H9 (cell line): Measurements from ENCODE around the gene CAMK1G. TPM values are rescaled to one million over a fixed set of nuclear protein-coding genes. Genes with fewer than 3 reads are reported as not detected.

Experiments
- DNase-seq: peaks from one replicate; pipeline ENCODE4 v3.0.0-alpha.2; 2017
- H2AFZ ChIP-seq: one replicate; pipeline ENCODE4 v1.6.1; 2013; ENCODE audit warnings: mild to moderate bottlenecking, low read length, control low read depth, moderate library complexity
- H2AK5ac ChIP-seq: 2 replicates; pipeline ENCODE4 v1.6.1; 2013; ENCODE audit warnings: low read length, control low read depth, mixed read lengths; ENCODE audit not compliant: insufficient read length
- H2BK120ac ChIP-seq: one replicate; pipeline ENCODE4 v1.6.1; 2013; ENCODE audit warnings: low read depth, mild to moderate bottlenecking, low read length, control low read depth, inconsistent platforms; ENCODE audit not compliant: poor library complexity, severe bottlenecking
- H2BK12ac ChIP-seq: 2 replicates; pipeline ENCODE4 v1.6.1; 2013; ENCODE audit warnings: low read length, control low read depth, mixed read lengths, low read depth; ENCODE audit not compliant: insufficient read length
- H2BK15ac ChIP-seq: 2 replicates; pipeline ENCODE4 v1.6.1; 2013; ENCODE audit warnings: low read depth, low read length, control low read depth
- H2BK20ac ChIP-seq: one replicate; pipeline ENCODE4 v1.6.1; 2013; ENCODE audit warnings: low read depth, mild to moderate bottlenecking, low read length, control low read depth, inconsistent platforms; ENCODE audit not compliant: poor library complexity, severe bottlenecking
- H2BK5ac ChIP-seq: 2 replicates; pipeline ENCODE4 v1.6.1; 2013; ENCODE audit warnings: low read length, control low read depth, mixed read lengths; ENCODE audit not compliant: insufficient read length
- H3K14ac ChIP-seq: 2 replicates; pipeline ENCODE4 v1.6.1; 2013; ENCODE audit warnings: low read length, control low read depth; ENCODE audit not compliant: insufficient read depth
- H3K18ac ChIP-seq: 2 replicates; pipeline ENCODE4 v1.6.1; 2013; ENCODE audit warnings: low read depth, mild to moderate bottlenecking, mixed read lengths, low read length, control low read depth; ENCODE audit not compliant: insufficient read length
- H3K23ac ChIP-seq: 2 replicates; pipeline ENCODE4 v1.6.1; 2013; ENCODE audit warnings: low read length, control low read depth, mixed read lengths, low read depth; ENCODE audit not compliant: insufficient read length
- H3K23me2 ChIP-seq: 2 replicates; pipeline ENCODE4 v1.6.1; 2013; ENCODE audit warnings: low read depth, mild to moderate bottlenecking, mixed read lengths, low read length, control low read depth; ENCODE audit not compliant: insufficient read length, poor library complexity, severe bottlenecking
- H3K27ac ChIP-seq: 2 replicates; pipeline ENCODE4 v1.5.1; 2013; ENCODE audit warnings: low read length, control low read depth, mixed read lengths, low read depth; ENCODE audit not compliant: insufficient read length
- H3K27me3 ChIP-seq: 2 replicates; pipeline ENCODE4 v1.6.1; 2013; ENCODE audit warnings: low read length, control low read depth, inconsistent platforms; ENCODE audit not compliant: insufficient read depth
- H3K4ac ChIP-seq: 2 replicates; pipeline ENCODE4 v1.6.1; 2013; ENCODE audit warnings: low read depth, mild to moderate bottlenecking, control low read depth, inconsistent platforms, low read length, moderate library complexity
- H3K4me1 ChIP-seq: 2 replicates; pipeline ENCODE4 v1.6.1; 2013; ENCODE audit warnings: low read length, control low read depth, inconsistent platforms; ENCODE audit not compliant: insufficient read depth
- H3K4me2 ChIP-seq: 2 replicates; pipeline ENCODE4 v1.6.1; 2013; ENCODE audit warnings: low read length, control low read depth, mixed read lengths; ENCODE audit not compliant: insufficient read length, insufficient read depth
- H3K56ac ChIP-seq: 2 replicates; pipeline ENCODE4 v1.6.1; 2013; ENCODE audit warnings: low read depth, mild to moderate bottlenecking, mixed read lengths, low read length, control low read depth; ENCODE audit not compliant: insufficient read length
- H3K79me1 ChIP-seq: 2 replicates; pipeline ENCODE4 v1.6.1; 2013; ENCODE audit warnings: low read depth, mild to moderate bottlenecking, moderate library complexity, low read length, control low read depth, inconsistent platforms; ENCODE audit not compliant: insufficient read depth, poor library complexity, severe bottlenecking
- H3K79me2 ChIP-seq: 2 replicates; pipeline ENCODE4 v1.6.1; 2013; ENCODE audit warnings: low read length, control low read depth, inconsistent platforms; ENCODE audit not compliant: insufficient read depth
- H3K9ac ChIP-seq: 2 replicates; pipeline ENCODE4 v1.6.1; 2013; ENCODE audit warnings: low read length, control low read depth, mixed read lengths; ENCODE audit not compliant: insufficient read length; ENCODE audit errors: extremely low read depth
- H3K9me3 ChIP-seq: one replicate; pipeline ENCODE4 v1.6.1; 2013; ENCODE audit warnings: low read depth, low read length, inconsistent platforms; ENCODE audit not compliant: control insufficient read depth
- H3T11ph ChIP-seq: one replicate; pipeline ENCODE4 v1.6.1; 2013; ENCODE audit warnings: mild to moderate bottlenecking, low read length, control low read depth, inconsistent platforms
- H4K20me1 ChIP-seq: one replicate; pipeline ENCODE4 v1.6.1; 2013; ENCODE audit not compliant: control insufficient read depth, insufficient read length, insufficient read depth
- H4K5ac ChIP-seq: 2 replicates; pipeline ENCODE4 v1.6.1; 2013; ENCODE audit warnings: low read depth, mild to moderate bottlenecking, mixed read lengths, low read length, control low read depth; ENCODE audit not compliant: insufficient read length
- H4K8ac ChIP-seq: replicated peaks from 2 replicates; pipeline ENCODE4 v1.6.1; 2013; ENCODE audit warnings: low read length, control low read depth, mixed read lengths, low read depth; ENCODE audit not compliant: insufficient read length
- H4K91ac ChIP-seq: 2 replicates; pipeline ENCODE4 v1.6.1; 2013; ENCODE audit warnings: low read depth, mild to moderate bottlenecking, moderate library complexity, mixed read lengths, low read length, control low read depth; ENCODE audit not compliant: insufficient read length
- H3K27ac Mint-ChIP-seq, 3 experiments: 2 replicates in 2 of 3; 3 replicates in 1 of 3; pipeline ENCODE4 v1.8.0; 2020 to 2021; ENCODE audit warnings: mixed read lengths in 3 of 3, mild to moderate bottlenecking in 1 of 3, moderate library complexity in 1 of 3
- H3K27me3 Mint-ChIP-seq: 2 replicates; pipeline ENCODE4 v1.8.0; 2021; ENCODE audit warnings: low read depth, mild to moderate bottlenecking, moderate library complexity, mixed read lengths
- H3K36me3 Mint-ChIP-seq, 3 experiments: 2 replicates in 2 of 3; 3 replicates in 1 of 3; pipeline ENCODE4 v1.8.0; 2020 to 2021; ENCODE audit warnings: low read depth in 3 of 3, mixed read lengths in 3 of 3; ENCODE audit not compliant: insufficient read depth in 1 of 3
- H3K4me1 Mint-ChIP-seq, 2 experiments: 2 replicates each; pipeline ENCODE4 v1.8.0; 2020; ENCODE audit warnings: mixed read lengths in 2 of 2
- H3K4me3 Mint-ChIP-seq, 2 experiments: 2 replicates in 1 of 2; 3 replicates in 1 of 2; pipeline ENCODE4 v1.8.0; 2020 to 2021; ENCODE audit warnings: mild to moderate bottlenecking in 2 of 2, mixed read lengths in 2 of 2, moderate library complexity in 1 of 2
- H3K9me3 Mint-ChIP-seq, 2 experiments: 2 replicates in 1 of 2; 3 replicates in 1 of 2; pipeline ENCODE4 v1.8.0; 2020; ENCODE audit warnings: mild to moderate bottlenecking in 2 of 2, mixed read lengths in 2 of 2, moderate library complexity in 1 of 2
- WGBS: extraction: QIAGEN DNeasy Blood & Tissue Kit; methylation state at CpG from one replicate; pipeline ENCODE4 v1.1.7; 2013; ENCODE audit warnings: missing lambda C conversion rate, low lambda C conversion rate, mixed read lengths; ENCODE audit not compliant: insufficient read length; ENCODE audit errors: extremely low coverage; 5-methylcytosine and 5-hydroxymethylcytosine counted together
- total RNA-seq: library from RNA; stranded (reverse); gene quantifications from 2 replicates; pipeline ENCODE4 v1.2.1, GENCODE V29; 2021
- TF ChIP-seq, protein P1 (sequence below): fragments of 200-600 bp; sonication (generic); conservative IDR thresholded peaks from 3 replicates; pipeline ENCODE4 v1.8.0; 2021; ENCODE audit warnings: antibody characterized with exemption, mild to moderate bottlenecking

The CAMK1G gene
- total RNA-seq, 1 experiment from 2014 or later = 0.28 TPM

DNA sequence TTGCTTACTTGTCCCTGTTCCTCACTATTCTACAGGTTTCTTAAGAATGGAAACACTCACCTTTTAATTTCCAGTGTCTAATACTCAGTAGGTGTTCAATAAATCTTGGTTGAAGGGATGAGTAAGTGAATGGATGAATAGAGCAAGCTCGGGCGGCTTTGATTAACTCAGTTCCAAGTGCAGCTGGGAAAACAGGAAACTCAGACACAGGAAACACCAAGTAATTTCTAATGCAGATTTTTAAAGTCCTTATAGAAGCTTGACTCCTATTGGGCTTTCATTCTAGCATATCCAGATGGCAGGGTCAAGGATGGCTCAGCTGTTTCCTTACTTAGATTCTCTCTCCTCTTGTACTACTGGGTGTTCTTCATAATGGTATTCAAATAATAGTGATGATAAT lies 14.0 kb downstream of the CAMK1G start:
- WGBS = no CpG with 5 or more reads among the region's 2 CpGs
- Histone ChIP-seq H4K91ac (no peak overlapping the region), H3K9me3 (no peaks in the 10 kb centered on the region), H2BK15ac (no peak overlapping the region), H2AK5ac (no peak overlapping the region), H2BK5ac (no peak overlapping the region), H3K14ac (no peak overlapping the region), H4K5ac (no peak overlapping the region), H2AFZ (no peak overlapping the region), H2BK120ac (no peak overlapping the region), H3K23ac (no peak overlapping the region), H3K27ac (no peak overlapping the region), H2BK20ac (no peak overlapping the region), H3K9ac (no peak overlapping the region), H3K4me1 (no peaks in the 10 kb centered on the region), H3K79me1 (no peaks in the 10 kb centered on the region), H3K4ac (no peak overlapping the region), H2BK12ac (no peak overlapping the region), H3K79me2 (no peaks in the 10 kb centered on the region), H3K23me2 (no peaks in the 10 kb centered on the region), H4K20me1 (no peaks in the 10 kb centered on the region), H3K4me2 (no peak overlapping the region), H3T11ph (no peak overlapping the region), H3K56ac (no peak overlapping the region), H4K8ac (no peak overlapping the region), H3K18ac (no peak overlapping the region), H3K27me3 (no peaks in the 10 kb centered on the region; the same call in 1 of the 2 replicates)
- Mint-ChIP-seq H3K9me3 (no peaks in the 10 kb centered on the region), H3K27ac (no peak overlapping the region), H3K4me3 (no peak overlapping the region), H3K27me3 (peaks cover 24% of the 10 kb centered on the region), H3K36me3 (no peaks in the 10 kb centered on the region), H3K4me1 (no peaks in the 10 kb centered on the region)
- TF ChIP-seq, protein P1, sequence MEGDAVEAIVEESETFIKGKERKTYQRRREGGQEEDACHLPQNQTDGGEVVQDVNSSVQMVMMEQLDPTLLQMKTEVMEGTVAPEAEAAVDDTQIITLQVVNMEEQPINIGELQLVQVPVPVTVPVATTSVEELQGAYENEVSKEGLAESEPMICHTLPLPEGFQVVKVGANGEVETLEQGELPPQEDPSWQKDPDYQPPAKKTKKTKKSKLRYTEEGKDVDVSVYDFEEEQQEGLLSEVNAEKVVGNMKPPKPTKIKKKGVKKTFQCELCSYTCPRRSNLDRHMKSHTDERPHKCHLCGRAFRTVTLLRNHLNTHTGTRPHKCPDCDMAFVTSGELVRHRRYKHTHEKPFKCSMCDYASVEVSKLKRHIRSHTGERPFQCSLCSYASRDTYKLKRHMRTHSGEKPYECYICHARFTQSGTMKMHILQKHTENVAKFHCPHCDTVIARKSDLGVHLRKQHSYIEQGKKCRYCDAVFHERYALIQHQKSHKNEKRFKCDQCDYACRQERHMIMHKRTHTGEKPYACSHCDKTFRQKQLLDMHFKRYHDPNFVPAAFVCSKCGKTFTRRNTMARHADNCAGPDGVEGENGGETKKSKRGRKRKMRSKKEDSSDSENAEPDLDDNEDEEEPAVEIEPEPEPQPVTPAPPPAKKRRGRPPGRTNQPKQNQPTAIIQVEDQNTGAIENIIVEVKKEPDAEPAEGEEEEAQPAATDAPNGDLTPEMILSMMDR = no peak
- DNase-seq = no peak
